GM12892 (cell line): ENCODE results near the gene NT5C2.
"Not testable (repeated sequence)": the region's sequence is repeated elsewhere in the genome, so short reads cannot be mapped to it uniquely, and the experiment has no call there.

Experiments used
- DNase-seq: peaks from one replicate; pipeline ENCODE4 v3.0.0; 2011; ENCODE audit not compliant: insufficient read length
- FAIRE-seq: peaks from 2 replicates; lab custom pipeline; 2011; peaks lifted over from hg19 to GRCh38; lab: Jason Lieb, UNC
- POLR2A ChIP-seq: IDR thresholded peaks from 2 replicates; pipeline ENCODE4 v1.6.1; 2011; ENCODE audit warnings: low read depth, low read length, control low read depth
- POLR2AphosphoS5 ChIP-seq: IDR thresholded peaks from 2 replicates; pipeline ENCODE4 v1.6.1; 2011; ENCODE audit warnings: low read depth, low read length, control low read depth
- TAF1 ChIP-seq: IDR thresholded peaks from 2 replicates; pipeline ENCODE4 v1.6.1; 2011; ENCODE audit warnings: low read depth, mild to moderate bottlenecking, control low read depth, low read length, borderline replicate concordance

The NT5C2 gene

DNA sequence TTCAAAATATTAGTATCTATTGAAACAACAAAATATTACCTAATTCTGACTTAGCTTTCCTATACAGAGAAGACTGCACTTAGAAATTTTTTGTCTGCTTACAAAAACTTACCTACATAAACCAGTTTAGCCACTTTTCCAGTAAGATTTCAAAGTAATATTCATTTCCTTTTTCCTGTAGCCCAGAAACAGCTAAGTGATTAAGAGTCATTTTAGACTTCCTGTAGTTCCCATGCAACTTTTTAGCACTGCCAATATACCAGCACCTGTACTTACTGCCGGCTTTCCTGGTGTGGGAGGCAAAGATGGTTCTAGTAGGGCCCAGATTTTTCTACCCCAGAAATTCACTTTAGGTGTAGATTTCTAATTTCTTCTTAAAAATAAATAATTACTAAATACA lies 21.8 kb downstream of the NT5C2 start:
- DNase-seq (no peak), FAIRE-seq (no peak)
- TF ChIP-seq POLR2AphosphoS5: no peak
- TF ChIP-seq POLR2A: no peak
- no peak for TF ChIP-seq TAF1

DNA sequence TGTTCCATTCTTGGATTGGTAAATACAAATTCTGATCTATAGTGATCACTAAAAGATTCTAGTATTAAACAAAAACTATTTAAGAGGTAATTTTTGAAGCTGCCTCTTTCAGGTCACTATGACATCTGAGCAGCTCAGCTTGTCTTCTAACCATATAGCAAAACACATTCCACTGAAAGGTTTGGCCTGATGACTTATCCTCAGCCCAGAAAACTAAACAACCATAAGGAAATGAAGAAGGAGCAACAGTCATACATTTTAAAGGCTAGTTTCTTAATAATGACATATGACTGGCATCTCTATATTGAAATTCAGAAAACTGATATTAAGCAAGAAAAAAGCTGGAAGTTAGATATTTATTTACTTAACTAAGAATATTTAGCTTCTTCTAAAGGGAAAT lies 24.6 kb downstream of the NT5C2 start:
- TF ChIP-seq POLR2A (no peak), POLR2AphosphoS5 (no peak), TAF1 (no peak)
- FAIRE-seq (no peak), DNase-seq (no peak)

DNA sequence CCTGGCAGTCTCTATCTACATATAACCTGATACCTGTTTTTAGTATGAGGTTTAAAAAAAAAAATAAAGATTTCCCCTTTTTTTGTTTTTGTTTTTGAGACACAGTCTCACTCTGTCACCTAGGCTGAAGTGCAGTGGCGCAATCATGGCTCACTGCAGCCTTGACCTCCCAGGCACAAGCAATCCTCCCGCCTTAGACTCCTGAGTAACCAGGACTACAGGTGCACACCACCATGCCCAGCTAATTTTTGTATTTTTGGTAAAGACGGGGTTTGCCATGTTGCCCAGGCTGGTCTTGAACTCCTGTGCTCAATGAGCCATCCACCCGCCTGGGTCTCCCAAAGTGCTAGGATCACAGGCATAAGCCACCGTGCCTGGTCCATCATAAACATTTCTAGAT lies 25.5 kb downstream of the NT5C2 start:
- DNase-seq, FAIRE-seq: not testable (repeated sequence)

DNA sequence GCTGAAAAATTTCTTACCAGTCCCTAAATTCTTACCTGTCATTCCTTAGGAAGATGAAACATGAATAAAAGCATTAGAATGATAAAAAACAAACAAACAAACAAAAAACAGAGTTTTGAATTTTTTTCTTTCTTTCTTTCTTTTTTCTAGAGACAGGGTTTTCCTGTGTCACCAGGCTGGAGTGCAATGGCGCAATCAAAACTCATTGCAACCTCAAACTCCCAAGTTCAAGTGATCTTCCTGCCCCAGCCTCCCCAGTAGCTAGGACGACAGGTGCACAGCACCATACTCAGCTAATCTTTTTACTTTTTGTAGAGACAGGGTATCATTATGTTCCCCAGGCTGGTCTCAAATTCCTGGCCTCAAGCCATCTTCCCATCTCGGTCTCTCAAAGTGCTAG lies 26.5 kb downstream of the NT5C2 start:
- DNase-seq (no peak), FAIRE-seq (no peak)
- TF ChIP-seq POLR2AphosphoS5: no peak

DNA sequence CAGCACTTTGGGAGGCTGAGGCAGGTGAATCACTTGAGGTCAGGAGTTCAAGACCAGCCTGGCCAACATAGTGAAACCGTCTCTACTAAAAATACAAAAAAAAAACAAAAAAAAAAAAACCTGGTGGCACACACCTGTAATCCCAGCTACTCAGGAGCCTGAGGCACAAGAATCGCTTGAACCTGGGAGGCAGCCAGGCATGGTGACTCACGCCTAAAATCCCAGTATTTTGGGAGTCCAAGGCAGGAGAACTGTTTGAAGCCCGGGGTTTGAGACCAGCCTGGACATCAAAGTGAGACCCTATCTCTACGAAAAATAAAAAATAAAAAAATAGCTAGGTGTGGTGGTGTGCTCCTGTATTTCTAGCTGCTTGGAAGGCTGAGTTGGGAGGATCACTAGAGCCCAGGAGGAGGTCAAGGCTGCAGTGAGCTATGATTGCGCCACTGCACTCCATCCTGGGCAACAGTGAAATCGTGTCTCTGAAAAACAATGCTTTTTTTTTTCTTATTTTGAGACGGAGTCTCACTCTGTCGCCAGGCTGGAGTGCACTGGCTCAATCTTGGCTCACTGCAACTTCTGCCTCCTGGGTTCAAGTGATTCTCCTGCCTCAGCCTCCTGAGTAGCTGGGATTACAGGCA lies 29.2 kb downstream of the NT5C2 start:
- FAIRE-seq, DNase-seq: not testable (repeated sequence)

DNA sequence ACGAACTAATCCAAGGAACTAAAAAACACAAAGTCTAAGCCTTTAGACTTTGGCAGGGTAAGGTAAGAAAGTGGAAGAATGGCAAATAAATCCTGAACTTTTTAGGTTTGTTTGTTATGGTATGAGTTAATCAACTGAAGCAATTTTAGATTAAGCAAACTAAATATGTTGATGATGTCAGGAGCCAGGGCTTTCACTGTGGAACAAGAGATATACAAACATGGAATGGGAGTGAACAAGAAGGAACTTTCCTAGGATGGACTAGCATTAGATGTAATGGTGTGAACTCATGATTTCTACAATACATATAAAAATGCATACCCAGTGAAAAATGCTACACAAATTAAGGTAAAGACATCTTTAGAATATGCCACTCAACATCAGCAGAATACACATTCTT lies 35.8 kb downstream of the NT5C2 start:
- DNase-seq (no peak), FAIRE-seq (no peak)
- no peak for TF ChIP-seq TAF1
- no peak for TF ChIP-seq POLR2AphosphoS5
- no peak for TF ChIP-seq POLR2A

DNA sequence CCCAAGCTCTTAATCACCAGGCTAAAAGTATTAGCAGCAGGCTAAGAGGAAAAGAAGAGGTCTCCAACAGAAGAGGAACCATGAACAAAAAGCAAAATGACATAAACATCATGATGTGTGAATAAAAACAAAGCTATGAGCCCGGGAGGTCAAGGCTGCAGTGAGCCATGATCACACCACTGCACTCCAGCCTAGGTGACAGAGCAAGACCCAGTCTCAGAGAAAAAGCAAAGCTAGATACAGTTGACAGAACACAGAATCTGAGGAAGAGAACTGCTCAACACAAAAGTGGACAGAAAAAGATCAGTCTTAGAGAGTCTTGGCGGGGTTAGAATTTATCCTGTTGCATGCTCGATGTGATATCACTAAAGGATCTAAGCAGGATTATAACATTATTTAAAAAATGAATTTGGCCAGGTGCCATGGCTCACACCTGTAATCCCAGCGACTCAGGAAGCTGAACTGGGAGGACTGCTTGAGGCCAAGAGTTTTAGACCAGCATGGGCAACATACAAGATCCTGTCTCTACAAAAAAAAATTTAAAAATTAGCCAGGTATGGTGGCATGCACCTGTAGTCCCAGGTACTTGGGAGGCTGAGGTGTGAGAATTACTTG lies 37.5 kb downstream of the NT5C2 start:
- TF ChIP-seq POLR2A (no peak), POLR2AphosphoS5 (no peak), TAF1 (no peak)
- FAIRE-seq: no peak
- no peak for DNase-seq

DNA sequence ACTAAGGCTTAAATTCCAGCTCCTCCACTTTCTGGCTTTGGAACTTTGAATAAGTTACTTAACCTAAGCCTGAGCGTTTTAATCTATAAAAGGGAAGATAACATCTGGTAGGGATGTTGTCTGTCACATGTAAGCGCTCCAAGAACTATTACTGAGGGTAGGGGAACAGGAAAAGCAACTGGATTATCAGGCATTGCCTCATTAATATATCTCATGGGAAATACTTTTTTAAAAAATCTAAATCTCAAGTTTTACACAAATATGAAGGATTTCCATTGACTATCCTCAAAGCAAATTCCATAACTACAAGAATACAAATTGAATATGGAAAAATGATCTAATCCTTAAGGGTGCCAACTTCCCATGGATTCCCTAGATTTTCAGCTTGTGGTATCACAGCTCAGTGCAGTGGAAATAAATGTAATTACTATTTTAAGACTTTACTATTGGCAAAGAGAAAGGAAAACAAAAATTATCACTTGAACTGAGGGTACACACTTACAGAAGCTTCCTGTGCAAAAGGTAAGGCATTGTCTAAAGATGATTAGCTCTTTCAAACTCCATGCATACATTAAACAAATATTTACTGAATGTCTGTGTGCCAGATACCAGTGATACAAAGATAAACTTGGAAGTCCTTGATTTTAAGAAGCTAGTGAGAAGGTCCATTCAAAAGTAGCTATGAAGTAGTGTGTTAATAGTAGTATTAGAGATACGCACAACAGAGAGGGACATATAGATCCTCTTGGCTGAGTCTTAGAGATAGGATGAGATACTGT lies 38.4 kb downstream of the NT5C2 start:
- no peak for DNase-seq
- FAIRE-seq: no peak
- TF ChIP-seq POLR2A: no peak
- no peak for TF ChIP-seq TAF1
- TF ChIP-seq POLR2AphosphoS5: no peak

DNA sequence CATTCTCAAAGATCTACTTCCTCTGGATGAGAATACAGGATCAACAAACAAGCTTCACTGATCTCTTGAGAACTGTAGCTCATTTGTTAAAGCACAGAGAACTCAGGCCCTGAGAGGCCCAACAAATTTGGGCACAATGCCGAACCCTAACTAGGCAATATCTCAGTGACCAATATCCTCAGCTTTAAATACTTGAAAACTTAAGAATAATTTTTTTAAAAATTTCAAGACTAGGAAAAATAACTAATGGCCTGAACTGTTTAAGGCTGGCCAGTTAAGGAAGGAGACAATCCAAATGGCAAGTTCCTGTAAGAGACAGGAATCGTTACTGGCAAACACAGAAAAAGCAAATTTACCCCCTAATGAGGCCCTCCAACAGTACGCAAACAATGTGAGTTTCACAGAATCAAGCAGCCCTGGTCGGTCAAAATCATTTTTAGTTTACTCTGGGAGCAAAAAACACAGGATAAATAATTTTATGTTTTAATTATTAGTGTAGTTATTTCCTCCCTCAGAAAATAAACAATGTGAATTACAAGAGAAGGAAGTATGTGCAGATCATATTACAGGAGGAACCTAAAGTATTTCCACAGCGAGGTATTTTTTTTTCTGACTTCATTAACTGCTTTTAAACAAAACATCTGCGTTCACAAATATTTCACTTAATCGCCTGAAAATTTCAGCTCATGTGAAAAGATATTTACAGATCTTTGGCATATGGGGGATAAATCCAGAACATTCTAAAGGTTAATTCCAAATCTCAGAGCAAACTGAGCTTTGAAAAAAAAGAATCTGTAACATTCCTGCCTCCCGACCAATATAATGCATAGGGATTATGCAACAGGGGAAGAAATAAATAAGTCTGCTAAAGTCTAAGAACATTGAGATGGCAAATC lies 39.5 kb downstream of the NT5C2 start:
- TF ChIP-seq TAF1: no peak
- no peak for TF ChIP-seq POLR2AphosphoS5
- no peak for TF ChIP-seq POLR2A
- FAIRE-seq: no peak
- DNase-seq: no peak

DNA sequence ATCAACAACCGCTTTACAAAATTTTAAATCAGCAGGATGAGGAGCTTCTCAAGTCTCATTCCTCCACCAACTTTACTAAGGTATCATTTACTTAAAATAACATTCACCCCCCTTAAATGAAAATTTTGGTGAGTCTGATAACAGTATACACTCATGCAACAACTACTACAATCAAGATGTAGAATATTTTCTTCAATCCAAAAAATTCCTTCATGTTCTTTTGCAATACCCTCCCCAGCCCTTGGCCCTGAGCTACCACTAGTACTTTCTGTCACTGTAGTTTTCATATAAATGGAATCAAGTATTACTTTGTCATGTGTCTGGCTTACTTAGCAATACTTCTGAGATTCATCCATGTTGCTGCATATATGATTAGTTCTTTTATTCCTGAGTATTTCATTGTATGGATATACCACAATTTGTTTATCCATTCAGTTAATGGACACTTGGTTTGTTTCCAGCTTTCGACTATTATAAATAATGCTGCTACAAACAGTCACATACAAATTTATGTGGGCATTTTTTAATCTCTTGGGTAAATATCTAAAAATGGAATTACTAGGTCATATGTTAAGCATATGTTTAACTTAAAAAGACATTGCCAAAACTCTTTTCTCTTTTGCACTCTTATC lies 43.0 kb downstream of the NT5C2 start:
- DNase-seq (no peak), FAIRE-seq (no peak)
- TF ChIP-seq TAF1: no peak
- no peak for TF ChIP-seq POLR2A
- no peak for TF ChIP-seq POLR2AphosphoS5

DNA sequence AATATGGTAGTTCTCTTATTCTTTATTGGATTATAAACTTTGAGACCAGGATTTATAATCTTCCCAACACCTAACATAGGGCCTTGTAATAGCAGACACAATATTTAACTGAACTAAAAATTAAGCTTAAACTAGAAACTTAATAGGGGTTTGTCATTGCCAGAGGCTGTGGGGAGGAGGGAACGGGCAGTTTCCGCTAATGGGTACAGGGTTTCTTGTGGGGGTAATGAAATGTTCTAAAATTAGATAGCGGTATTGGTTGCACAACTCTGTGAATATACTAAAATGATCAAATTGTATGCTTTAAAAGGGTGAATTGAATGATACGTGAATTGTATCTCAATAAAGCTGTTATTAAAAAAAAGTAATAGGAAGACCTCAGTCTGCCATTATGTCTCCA lies 45.4 kb downstream of the NT5C2 start:
- FAIRE-seq (no peak), DNase-seq (no peak)
- TF ChIP-seq POLR2AphosphoS5 (no peak), TAF1 (no peak), POLR2A (no peak)
